HCT116 (cell line): ENCODE measurements around the gene PIP4P1. TPM values are rescaled to one million over a fixed set of nuclear protein-coding genes. Genes with fewer than 3 reads are reported as not detected.
"Not testable (repeated sequence)": the region's sequence is repeated elsewhere in the genome, so short reads cannot be mapped to it uniquely, and the experiment has no call there.

Source experiments
- ATAC-seq: fragments of 200-7000 bp; cut with Tn5 transposase; 2 replicates; pipeline ENCODE4 v1.9.1; 2020; ENCODE audit warnings: mild to moderate bottlenecking, moderate library complexity
- BruUV-seq: library from RNA; stranded (reverse); fragments of 400-500 nt; replicated peaks from 2 replicates; lab custom pipeline; 2021; lab: Mats Ljungman, UMichigan
- CTCF ChIA-PET: fragments of 300-600 bp; sonication (Branson Sonifier 250); formaldehyde crosslinking; loops from one replicate; lab custom pipeline; 2021; ENCODE audit warnings: antibody characterized with exemption; lab: Charles Lee
- POLR2A ChIA-PET: fragments of 300-600, 350-600 bp; sonication (Branson Sonifier 250); formaldehyde crosslinking; loops from one replicate; lab custom pipeline; 2021; ENCODE audit warnings: antibody characterized with exemption; lab: Charles Lee
- RAD21 ChIA-PET, 2 experiments: fragments of 300-600 bp; sonication (Branson Sonifier 250); formaldehyde crosslinking; loops; one replicate each; lab custom pipeline; 2023; ENCODE audit warnings: low total read pairs in 2 of 2; ENCODE audit not compliant: uncharacterized antibody in 2 of 2, unreplicated experiment in 2 of 2, low non-redundant PET in 1 of 2; lab: Charles Lee
- DNase-seq: peaks from one replicate; pipeline ENCODE4 v3.0.0-alpha.2; 2010; ENCODE audit warnings: low read depth, low spot score
- H2AFZ ChIP-seq: fragments of 200-600 bp; shearing (Covaris generic), sonication (generic); 2 replicates; pipeline ENCODE4 v1.6.1; 2017; ENCODE audit warnings: low read depth, mixed run types, mixed read lengths, antibody characterized with exemption, low read length; ENCODE audit not compliant: poor library complexity, severe bottlenecking
- H3K27ac ChIP-seq: 2 replicates; pipeline ENCODE4 v1.5.1; 2012; ENCODE audit warnings: low read depth, low read length
- H3K27me3 ChIP-seq: fragments of 200-600 bp; sonication (generic); 2 replicates; pipeline ENCODE4 v1.6.1; 2016; ENCODE audit warnings: mixed run types, low read length, mixed read lengths; ENCODE audit not compliant: insufficient read depth
- H3K36me3 ChIP-seq, 2 experiments: fragments of 200-500 bp in 1 of 2; fragments of 200-600 bp in 1 of 2; sonication (Bioruptor generic) in 1 of 2; sonication (generic) in 1 of 2; 2 replicates each; pipeline versions ENCODE4 v1.5.1 to v1.6.1; 2014 to 2016; ENCODE audit warnings: low read length in 2 of 2, inconsistent platforms in 1 of 2, mixed read lengths in 1 of 2, mixed run types in 1 of 2; ENCODE audit not compliant: insufficient read depth in 2 of 2, control insufficient read depth in 1 of 2
- H3K4me1 ChIP-seq, 2 experiments: fragments of 200-600 bp in 1 of 2; sonication (generic) in 1 of 2; 2 replicates each; pipeline versions ENCODE4 v1.5.1 to v1.6.1; 2012 to 2017; ENCODE audit warnings: low read length in 2 of 2, inconsistent platforms in 1 of 2, mild to moderate bottlenecking in 1 of 2, mixed read lengths in 1 of 2, mixed run types in 1 of 2, moderate library complexity in 1 of 2; ENCODE audit not compliant: insufficient read depth in 2 of 2, control insufficient read depth in 1 of 2
- H3K4me2 ChIP-seq: fragments of 200-600 bp; sonication (generic); 2 replicates; pipeline ENCODE4 v1.6.1; 2017; ENCODE audit warnings: mixed run types, low read length, mixed read lengths
- H3K4me3 ChIP-seq, 2 experiments: fragments of 200-600 bp in 1 of 2; sonication (generic) in 1 of 2; replicated peaks in 1 of 2; 2 replicates each; pipeline ENCODE4 v1.5.1; 2011 to 2016; ENCODE audit warnings: low read length in 2 of 2, control low read depth in 1 of 2, low read depth in 1 of 2, mild to moderate bottlenecking in 1 of 2, mixed read lengths in 1 of 2, mixed run types in 1 of 2
- H3K79me2 ChIP-seq: fragments of 200-600 bp; sonication (generic); 2 replicates; pipeline ENCODE4 v1.6.1; 2017; ENCODE audit warnings: mild to moderate bottlenecking, mixed run types, low read length, moderate library complexity, mixed read lengths; ENCODE audit not compliant: insufficient read depth
- H3K9ac ChIP-seq: fragments of 200-600 bp; sonication (generic); 2 replicates; pipeline ENCODE4 v1.6.1; 2016; ENCODE audit warnings: low read length, mixed read lengths
- H3K9me2 ChIP-seq: fragments of 200-600 bp; sonication (generic), shearing (Covaris generic); 2 replicates; pipeline ENCODE4 v1.6.1; 2017; ENCODE audit warnings: mixed run types, mild to moderate bottlenecking, moderate library complexity; ENCODE audit not compliant: insufficient read depth
- H3K9me3 ChIP-seq, 2 experiments: fragments of 200-500 bp in 1 of 2; fragments of 200-600 bp in 1 of 2; sonication (Bioruptor generic) in 1 of 2; sonication (generic) in 1 of 2; 2 replicates each; pipeline ENCODE4 v1.6.1; 2014 to 2017; ENCODE audit warnings: low read length in 2 of 2, mixed read lengths in 2 of 2, inconsistent platforms in 1 of 2, low read depth in 1 of 2, mild to moderate bottlenecking in 1 of 2, mixed run types in 1 of 2, moderate library complexity in 1 of 2; ENCODE audit not compliant: control insufficient read depth in 1 of 2, insufficient read depth in 1 of 2
- H4K20me1 ChIP-seq: fragments of 200-600 bp; sonication (generic), shearing (Covaris generic); 2 replicates; pipeline ENCODE4 v1.6.1; 2017; ENCODE audit warnings: mixed run types, mild to moderate bottlenecking, moderate library complexity; ENCODE audit not compliant: insufficient read depth
- CEBPB ChIP-seq: IDR thresholded peaks from 2 replicates; pipeline ENCODE4 v1.6.1; 2012; ENCODE audit warnings: low read depth
- MAX ChIP-seq: IDR thresholded peaks from 2 replicates; pipeline ENCODE4 v1.6.1; 2012
- POLR2A ChIP-seq: IDR thresholded peaks from 2 replicates; pipeline ENCODE4 v1.7.0; 2011; ENCODE audit warnings: borderline replicate concordance; ENCODE audit not compliant: insufficient read depth, insufficient read length; ENCODE audit errors: extremely low read depth
- POLR2AphosphoS5 ChIP-seq: IDR thresholded peaks from 2 replicates; pipeline ENCODE4 v1.6.1; 2011; ENCODE audit warnings: mild to moderate bottlenecking, low read depth, low read length, moderate library complexity
- SP1 ChIP-seq: IDR thresholded peaks from 2 replicates; pipeline ENCODE4 v1.6.1; 2012; ENCODE audit warnings: low read depth
- SRF ChIP-seq: IDR thresholded peaks from 2 replicates; pipeline ENCODE4 v1.6.1; 2012; ENCODE audit warnings: low read depth
- TCF7L2 ChIP-seq: IDR thresholded peaks from 2 replicates; pipeline ENCODE4 v1.7.0; 2011; ENCODE audit warnings: borderline replicate concordance, inconsistent platforms; ENCODE audit not compliant: insufficient read depth, insufficient read length; ENCODE audit errors: extremely low read depth
- YY1 ChIP-seq: IDR thresholded peaks from 2 replicates; pipeline ENCODE4 v1.6.1; 2011; ENCODE audit warnings: low read length, low read depth, moderate library complexity, mild to moderate bottlenecking; ENCODE audit not compliant: insufficient replicate concordance; ENCODE audit errors: extremely low read depth
- ZBTB33 ChIP-seq: IDR thresholded peaks from 2 replicates; pipeline ENCODE4 v1.6.1; 2011; ENCODE audit warnings: mild to moderate bottlenecking, low read length, moderate library complexity; ENCODE audit not compliant: insufficient replicate concordance; ENCODE audit errors: extremely low read depth
- ZNF274 ChIP-seq: fragments of 200-500 bp; sonication (Bioruptor generic); IDR thresholded peaks from 2 replicates; pipeline ENCODE4 v1.6.1; 2014; ENCODE audit warnings: mild to moderate bottlenecking, low read depth, low read length, inconsistent platforms
- intact Hi-C: fragments of 100-400 bp; cut with micrococcal nuclease; formaldehyde crosslinking; loops from 2 replicates; pipeline ENCODE4 v1.10.0; 2022
- total RNA-seq: library from RNA; stranded (reverse); gene quantifications from one replicate; pipeline ENCODE4 v1.2.1, GENCODE V29; 2021; ENCODE audit not compliant: unreplicated experiment

Gene PIP4P1
- total RNA-seq, 1 experiment from 2014 or later: 35.4 TPM

GRCh38 chr14:20506276-20506675 is 45.0 kb upstream of the PIP4P1 start:
- H3K4me1 ChIP-seq, BruUV-seq, POLR2A ChIA-PET, H3K36me3 ChIP-seq, H3K79me2 ChIP-seq, H3K9ac ChIP-seq, ATAC-seq, intact Hi-C loops, RAD21 ChIA-PET, H3K9me3 ChIP-seq, DNase-seq, H2AFZ ChIP-seq, H4K20me1 ChIP-seq, H3K4me2 ChIP-seq, H3K27me3 ChIP-seq, H3K27ac ChIP-seq, H3K4me3 ChIP-seq, CTCF ChIA-PET, H3K9me2 ChIP-seq: not testable (repeated sequence)

- Histone ChIP-seq H3K79me2 (no peaks in the 10 kb centered on the region), H3K27ac (no peak overlapping the region), H3K9ac (no peak overlapping the region), H3K4me1 (peaks cover 5 to 8% of the 10 kb centered on the region in 2 experiments; a peak in 3 of 4 replicates), H3K9me3 (no peaks in the 10 kb centered on the region), H4K20me1 (no peaks in the 10 kb centered on the region), H3K4me2 (no peak overlapping the region), H3K4me3 (no peak overlapping the region), H3K36me3 (no peaks in the 10 kb centered on the region), H3K27me3 (no peaks in the 10 kb centered on the region), H2AFZ (no peak overlapping the region), H3K9me2 (no peaks in the 10 kb centered on the region)
- no TSS peak for BruUV-seq
- ChIA-PET POLR2A (no interaction called here), CTCF (no interaction called here), RAD21 (no interaction called here)
- DNase-seq (no peak), ATAC-seq (no peak)
- intact Hi-C loops: no loop called here
- TF ChIP-seq TCF7L2 (no peak), ZNF274 (no peak)
Observed at GRCh38 chr14:20503898-20504297, 42.7 kb upstream of the PIP4P1 start.

GRCh38 chr14:20501346-20501745 is 40.1 kb upstream of the PIP4P1 start:
- POLR2A ChIA-PET: no interaction called here
- Histone ChIP-seq H3K4me1 (peaks cover 8 to 16% of the 10 kb centered on the region in 2 experiments; a peak in 3 of 4 replicates), H3K79me2 (no peaks in the 10 kb centered on the region), H3K36me3 (no peaks in the 10 kb centered on the region), H4K20me1 (no peaks in the 10 kb centered on the region), H3K4me2 (no peak overlapping the region), H3K4me3 (no peak overlapping the region), H3K9me2 (no peaks in the 10 kb centered on the region), H3K27ac (no peak overlapping the region), H3K9ac (no peak overlapping the region), H3K27me3 (no peaks in the 10 kb centered on the region), H2AFZ (no peak overlapping the region), H3K9me3 (no peaks in the 10 kb centered on the region)
- intact Hi-C loops: no loop called here
- CTCF ChIA-PET: no interaction called here
- BruUV-seq: no TSS peak
- RAD21 ChIA-PET: no interaction called here
- ATAC-seq (no peak), DNase-seq (no peak)
- TF ChIP-seq ZBTB33 (no peak), MAX (no peak), POLR2AphosphoS5 (no peak), CEBPB (no peak), SP1 (no peak), SRF (no peak), ZNF274 (no peak), POLR2A (no peak), YY1 (no peak), TCF7L2 (no peak)
